GM12878 (cell line): ENCODE measurements around the gene PCCA. TPM values are rescaled to one million over a fixed set of nuclear protein-coding genes. Genes with fewer than 3 reads are reported as not detected.

Source experiments
- ATAC-seq: fragments of 200-7000 bp; cut with Tn5 transposase; 3 replicates; pipeline ENCODE4 v1.9.1; 2020; ENCODE audit warnings: mild to moderate bottlenecking, moderate library complexity
- BruUV-seq: library from RNA; stranded (reverse); fragments of 400-500 nt; replicated peaks from 2 replicates; lab custom pipeline; 2021; lab: Mats Ljungman, UMichigan
- CTCF ChIA-PET: fragments of 300-600 bp; sonication (Branson Sonifier 250); formaldehyde crosslinking; extraction: SDS; loops from one replicate; lab custom pipeline; 2021; ENCODE audit warnings: inconsistent platforms; lab: Yijun Ruan, JAX
- POLR2A ChIA-PET: fragments of 350-600 bp; formaldehyde crosslinking; extraction: SDS; loops from one replicate; lab custom pipeline; 2021; ENCODE audit warnings: inconsistent platforms; lab: Charles Lee
- RAD21 ChIA-PET: fragments of 300-600 bp; sonication (Branson Sonifier 250); formaldehyde crosslinking; loops from one replicate; lab custom pipeline; 2023; ENCODE audit warnings: antibody characterized with exemption; ENCODE audit not compliant: unreplicated experiment; lab: Charles Lee
- SMC1A ChIA-PET: fragments of 300-600 bp; sonication (Branson Sonifier 250); formaldehyde crosslinking; loops from one replicate; lab custom pipeline; 2023; ENCODE audit not compliant: unreplicated experiment, uncharacterized antibody; lab: Charles Lee
- DNase-seq: peaks from one replicate; pipeline ENCODE4 v3.0.0-alpha.2; 2011; ENCODE audit warnings: low read depth, low spot score
- FAIRE-seq: peaks from 3 replicates; lab custom pipeline; 2011; peaks lifted over from hg19 to GRCh38; lab: Jason Lieb, UNC
- H2AFZ ChIP-seq: 2 replicates; pipeline ENCODE4 v1.6.0; 2011; ENCODE audit warnings: low read depth, low read length, control low read depth; ENCODE audit not compliant: control insufficient read depth
- H3K27ac ChIP-seq: 2 replicates; pipeline ENCODE4 v1.5.1; 2011; ENCODE audit warnings: control low read depth; ENCODE audit not compliant: control insufficient read depth, insufficient read depth
- H3K27me3 ChIP-seq, 2 experiments: replicated peaks in 1 of 2; 2 replicates each; pipeline versions ENCODE4 v1.6.0 to v1.6.1; 2011; ENCODE audit warnings: low read length in 1 of 2; ENCODE audit not compliant: control insufficient read depth in 2 of 2, insufficient read depth in 2 of 2
- H3K36me3 ChIP-seq, 2 experiments: 2 replicates each; pipeline ENCODE4 v1.5.1; 2011; ENCODE audit warnings: low read length in 1 of 2; ENCODE audit not compliant: control insufficient read depth in 2 of 2, insufficient read depth in 2 of 2
- H3K4me1 ChIP-seq: 2 replicates; pipeline ENCODE4 v1.6.1; 2011; ENCODE audit warnings: mild to moderate bottlenecking, low read length, moderate library complexity, mixed read lengths; ENCODE audit not compliant: control insufficient read depth, insufficient read depth
- H3K4me2 ChIP-seq: 2 replicates; pipeline ENCODE4 v1.6.0; 2011; ENCODE audit warnings: control low read depth; ENCODE audit not compliant: control insufficient read depth, insufficient read depth
- H3K4me3 ChIP-seq: fragments of 200-600 bp; sonication (generic); 2 replicates; pipeline ENCODE4 v1.5.1; 2016
- H3K79me2 ChIP-seq: 2 replicates; pipeline ENCODE4 v1.6.0; 2011; ENCODE audit warnings: low read length; ENCODE audit not compliant: control insufficient read depth, insufficient read depth
- H3K9ac ChIP-seq: 2 replicates; pipeline ENCODE4 v1.8.0; 2011; ENCODE audit warnings: low read length, control low read depth, mixed read lengths; ENCODE audit not compliant: control insufficient read depth, insufficient read depth
- H3K9me3 ChIP-seq: replicated peaks from 3 replicates; pipeline ENCODE4 v1.5.1; 2011; ENCODE audit warnings: mild to moderate bottlenecking, low read length; ENCODE audit not compliant: control insufficient read depth, insufficient read depth
- H4K20me1 ChIP-seq: 2 replicates; pipeline ENCODE4 v1.6.0; 2011; ENCODE audit not compliant: control insufficient read depth, insufficient read depth
- BRCA1 ChIP-seq: IDR thresholded peaks from 2 replicates; pipeline ENCODE4 v1.6.1; 2011; ENCODE audit warnings: low read depth, low read length, improper control_type of control experiment
- HDAC2 ChIP-seq: fragments of 200-600 bp; sonication (generic); IDR thresholded peaks from 2 replicates; pipeline ENCODE4 v1.6.1; 2017
- MAX ChIP-seq: IDR thresholded peaks from 2 replicates; pipeline ENCODE4 v1.6.1; 2012; ENCODE audit warnings: low read depth, low read length, improper control_type of control experiment
- NR2C2 ChIP-seq: IDR thresholded peaks from 2 replicates; pipeline ENCODE4 v1.6.1; 2011; ENCODE audit warnings: borderline replicate concordance, low read depth; ENCODE audit not compliant: control insufficient read depth, insufficient read length
- TAF1 ChIP-seq: IDR thresholded peaks from 2 replicates; pipeline ENCODE4 v1.6.1; 2011; ENCODE audit warnings: mild to moderate bottlenecking, low read depth, low read length, borderline replicate concordance
- YBX1 ChIP-seq: fragments of 450-650 bp; IDR thresholded peaks from 2 replicates; pipeline ENCODE4 v1.6.1; 2016; ENCODE audit warnings: antibody characterized with exemption
- ZNF274 ChIP-seq: IDR thresholded peaks from one replicate; pipeline ENCODE4 v1.8.0; 2011; ENCODE audit not compliant: insufficient read length, insufficient read depth
- ZNF622 ChIP-seq: fragments of 450-650 bp; IDR thresholded peaks from 2 replicates; pipeline ENCODE4 v1.6.1; 2017; ENCODE audit warnings: mild to moderate bottlenecking, inconsistent platforms
- WGBS: methylation state at CpG from one replicate; pipeline ENCODE4 v1.1.6; 2016; ENCODE audit warnings: low lambda C conversion rate; ENCODE audit not compliant: insufficient replicate concordance, insufficient coverage; ENCODE audit errors: missing lambda C conversion rate; 5-methylcytosine and 5-hydroxymethylcytosine counted together
- in situ Hi-C: fragments of 300-500 bp; cut with MboI; formaldehyde crosslinking; loops from 9 replicates; pipeline ENCODE4 v1.14.3; 2018; ENCODE audit warnings: mixed read lengths
- intact Hi-C: fragments of 100-400 bp; cut with micrococcal nuclease; formaldehyde crosslinking; loops from one replicate; pipeline ENCODE4 v1.14.2; 2022; ENCODE audit not compliant: unreplicated experiment
- polyA plus RNA-seq, 11 experiments: library from polyadenylated mRNA; depleted of rRNA in 4 of 11; unstranded in 6 of 11; stranded (reverse) in 5 of 11; fragments of >200 nt; fragmentation: Nextera tagmentation in 4 of 11; fragmentation: Illumina TruSeq in 1 of 11; extraction: Ambion mirVana in 4 of 11; extraction: Trizol in 1 of 11; gene quantifications; 1 replicate in 1 of 11; 2 replicates in 10 of 11; pipeline versions ENCODE4 v1.2.1 to v1.2.3, GENCODE V29; 2011 to 2016; ENCODE audit warnings: inconsistent platforms in 2 of 11, missing spikeins in 2 of 11, low read depth in 1 of 11
- total RNA-seq, 4 experiments: library from RNA; depleted of rRNA in 3 of 4; stranded (reverse); fragments of >200 nt in 3 of 4; fragmentation: Illumina TruSeq in 1 of 4; extraction: Trizol in 1 of 4; gene quantifications; 2 replicates each; pipeline versions ENCODE4 v1.2.1 to v1.2.3, GENCODE V29; 2013 to 2021
- TF ChIP-seq, protein P1 (sequence below): fragments of 450-650 bp; IDR thresholded peaks from 2 replicates; pipeline ENCODE4 v1.6.1; 2014; ENCODE audit warnings: mild to moderate bottlenecking
- TF ChIP-seq, protein P2 (sequence below): IDR thresholded peaks from 2 replicates; pipeline ENCODE4 v1.6.1; 2012; ENCODE audit warnings: low read length, inconsistent platforms

Gene PCCA
- total and polyA plus RNA-seq, 10 of the 15 experiments (the other 5 are each of a cell fraction or from before 2014, with no cell fraction given) = 5.9 to 18.2 (median 12.4) TPM

GRCh38 chr13:100175803-100176182, 86.9 kb downstream of the PCCA start:
- Histone ChIP-seq H3K4me2 (no peak overlapping the region), H4K20me1 (no peaks in the 10 kb centered on the region), H3K9ac (no peak overlapping the region), H3K27ac (no peak overlapping the region), H2AFZ (no peak overlapping the region), H3K36me3 (no peaks in the 10 kb centered on the region), H3K4me1 (no peaks in the 10 kb centered on the region), H3K9me3 (no peaks in the 10 kb centered on the region; the same call in 2 of the 3 replicates), H3K27me3 (no peaks in the 10 kb centered on the region), H3K79me2 (no peaks in the 10 kb centered on the region), H3K4me3 (no peak overlapping the region)
- in situ Hi-C loops = no loop called here
- ChIA-PET RAD21 (no interaction called here), POLR2A (interaction anchor here (0.6 kb wide), 1 partner anchor 27 kb away, joined by 3 read pairs; no protein-coding TSS in a partner anchor), SMC1A (no interaction called here), CTCF (no interaction called here)
- TF ChIP-seq ZNF622 (no peak), NR2C2 (no peak), YBX1 (no peak), MAX (no peak)
- TF ChIP-seq, protein P1, sequence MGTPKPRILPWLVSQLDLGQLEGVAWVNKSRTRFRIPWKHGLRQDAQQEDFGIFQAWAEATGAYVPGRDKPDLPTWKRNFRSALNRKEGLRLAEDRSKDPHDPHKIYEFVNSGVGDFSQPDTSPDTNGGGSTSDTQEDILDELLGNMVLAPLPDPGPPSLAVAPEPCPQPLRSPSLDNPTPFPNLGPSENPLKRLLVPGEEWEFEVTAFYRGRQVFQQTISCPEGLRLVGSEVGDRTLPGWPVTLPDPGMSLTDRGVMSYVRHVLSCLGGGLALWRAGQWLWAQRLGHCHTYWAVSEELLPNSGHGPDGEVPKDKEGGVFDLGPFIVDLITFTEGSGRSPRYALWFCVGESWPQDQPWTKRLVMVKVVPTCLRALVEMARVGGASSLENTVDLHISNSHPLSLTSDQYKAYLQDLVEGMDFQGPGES = no peak
- no peak for FAIRE-seq
- no TSS peak for BruUV-seq
- no peak for ATAC-seq
- DNase-seq = no peak
- 87% methylated on average over 5 of the region's 5 CpGs for WGBS
- intact Hi-C loops = loop anchor here (1.0 kb wide), 1 partner anchor 45 kb away; no protein-coding TSS in a partner anchor

GRCh38 chr13:100176801-100177400, 88.0 kb downstream of the PCCA start:
- ChIA-PET SMC1A (no interaction called here), RAD21 (interaction anchor here (0.6 to 0.8 kb wide), 2 partner anchors 19 to 152 kb away, joined by 3 to 4 read pairs; no protein-coding TSS in a partner anchor), POLR2A (no interaction called here), CTCF (no interaction called here)
- in situ Hi-C loops (no loop called here), intact Hi-C loops (no loop called here)
- Histone ChIP-seq H3K9me3 (no peaks in the 10 kb centered on the region; the same call in 2 of the 3 replicates), H3K27ac (no peak overlapping the region), H3K4me2 (no peak overlapping the region), H3K27me3 (no peaks in the 10 kb centered on the region), H3K4me1 (no peaks in the 10 kb centered on the region), H3K79me2 (no peaks in the 10 kb centered on the region), H3K4me3 (no peak overlapping the region), H4K20me1 (no peaks in the 10 kb centered on the region), H3K9ac (no peak overlapping the region), H3K36me3 (no peaks in the 10 kb centered on the region), H2AFZ (no peak overlapping the region)
- WGBS = 92% methylated on average over 2 of the region's 2 CpGs
- BruUV-seq = no TSS peak
- FAIRE-seq = peak; percentile 64
- no peak for ATAC-seq
- DNase-seq = no peak
- TF ChIP-seq TAF1 (no peak), HDAC2 (no peak), BRCA1 (no peak), ZNF274 (no peak)
- TF ChIP-seq, protein P2, sequence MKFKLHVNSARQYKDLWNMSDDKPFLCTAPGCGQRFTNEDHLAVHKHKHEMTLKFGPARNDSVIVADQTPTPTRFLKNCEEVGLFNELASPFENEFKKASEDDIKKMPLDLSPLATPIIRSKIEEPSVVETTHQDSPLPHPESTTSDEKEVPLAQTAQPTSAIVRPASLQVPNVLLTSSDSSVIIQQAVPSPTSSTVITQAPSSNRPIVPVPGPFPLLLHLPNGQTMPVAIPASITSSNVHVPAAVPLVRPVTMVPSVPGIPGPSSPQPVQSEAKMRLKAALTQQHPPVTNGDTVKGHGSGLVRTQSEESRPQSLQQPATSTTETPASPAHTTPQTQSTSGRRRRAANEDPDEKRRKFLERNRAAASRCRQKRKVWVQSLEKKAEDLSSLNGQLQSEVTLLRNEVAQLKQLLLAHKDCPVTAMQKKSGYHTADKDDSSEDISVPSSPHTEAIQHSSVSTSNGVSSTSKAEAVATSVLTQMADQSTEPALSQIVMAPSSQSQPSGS = no peak
